ENCODE measurements around the gene ADK.
"Not testable (repeated sequence)": the region's sequence is repeated elsewhere in the genome, so short reads cannot be mapped to it uniquely, and the experiment has no call there.

ADK gene

GRCh38 chr10:74150990-74151878 lies at the start of gene ADK:
ADK (plus strand) TSS chr10:74151221; CDS start chr10:74151279, 58 bp downstream.
- in situ Hi-C loops (cut with MboI; ENCODE audit: low sequenced_read_pairs): no loop called here

- in situ Hi-C loops (cut with MboI; ENCODE audit: low sequenced_read_pairs): no loop called here
Measured at GRCh38 chr10:74103560-74104258, 47.3 kb upstream of the ADK start.

- in situ Hi-C loops (cut with MboI; ENCODE audit: low sequenced_read_pairs): no loop called here
Measured at GRCh38 chr10:74104480-74104879, 46.5 kb upstream of the ADK start.

GRCh38 chr10:74104996-74105395 lies 46.0 kb upstream of the ADK start:
- in situ Hi-C loops (cut with MboI; ENCODE audit: low sequenced_read_pairs): no loop called here

GRCh38 chr10:74107391-74107790 lies 43.6 kb upstream of the ADK start:
- in situ Hi-C loops (cut with MboI; ENCODE audit: low sequenced_read_pairs): no loop called here

- in situ Hi-C loops (cut with MboI; ENCODE audit: low sequenced_read_pairs): no loop called here
Measured at GRCh38 chr10:74109452-74109851, 41.6 kb upstream of the ADK start.

GRCh38 chr10:74110120-74110519 lies 40.9 kb upstream of the ADK start:
- in situ Hi-C loops (cut with MboI; ENCODE audit: low sequenced_read_pairs): no loop called here

GRCh38 chr10:74111799-74112198 lies 39.2 kb upstream of the ADK start:
- in situ Hi-C loops (cut with MboI; ENCODE audit: low sequenced_read_pairs): no loop called here

GRCh38 chr10:74113546-74113945 lies 37.5 kb upstream of the ADK start:
- in situ Hi-C loops (cut with MboI; ENCODE audit: low sequenced_read_pairs): no loop called here

- in situ Hi-C loops (cut with MboI; ENCODE audit: low sequenced_read_pairs): no loop called here
Measured at GRCh38 chr10:74114041-74114448, 37.0 kb upstream of the ADK start.

- in situ Hi-C loops (cut with MboI; ENCODE audit: low sequenced_read_pairs): no loop called here
Measured at GRCh38 chr10:74117738-74118137, 33.3 kb upstream of the ADK start.

GRCh38 chr10:74118804-74119203 lies 32.2 kb upstream of the ADK start:
- in situ Hi-C loops (cut with MboI; ENCODE audit: low sequenced_read_pairs): no loop called here

GRCh38 chr10:74120911-74121310 lies 30.1 kb upstream of the ADK start:
- in situ Hi-C loops (cut with MboI; ENCODE audit: low sequenced_read_pairs): no loop called here

GRCh38 chr10:74121368-74121767 lies 29.7 kb upstream of the ADK start:
- in situ Hi-C loops (cut with MboI; ENCODE audit: low sequenced_read_pairs): no loop called here

- in situ Hi-C loops (cut with MboI; ENCODE audit: low sequenced_read_pairs): no loop called here
Measured at GRCh38 chr10:74122060-74122459, 29.0 kb upstream of the ADK start.

- in situ Hi-C loops (cut with MboI; ENCODE audit: low sequenced_read_pairs): no loop called here
Measured at GRCh38 chr10:74123081-74123480, 27.9 kb upstream of the ADK start.

- in situ Hi-C loops (cut with MboI; ENCODE audit: low sequenced_read_pairs): no loop called here
Measured at GRCh38 chr10:74133923-74134820, 16.8 kb upstream of the ADK start.

- in situ Hi-C loops (cut with MboI; ENCODE audit: low sequenced_read_pairs): no loop called here
Measured at GRCh38 chr10:74135452-74135851, 15.6 kb upstream of the ADK start.

GRCh38 chr10:74137992-74138391 lies 13.0 kb upstream of the ADK start:
- in situ Hi-C loops (cut with MboI; ENCODE audit: low sequenced_read_pairs): no loop called here

GRCh38 chr10:74138596-74138995 lies 12.4 kb upstream of the ADK start:
- in situ Hi-C loops (cut with MboI; ENCODE audit: low sequenced_read_pairs): not testable (repeated sequence)

GRCh38 chr10:74139981-74140380 lies 11.0 kb upstream of the ADK start:
- in situ Hi-C loops (cut with MboI; ENCODE audit: low sequenced_read_pairs): no loop called here

Measured in hTERT RPE-1 (cell line).